ENCODE measurements around the gene ZNF569. TPM values are rescaled to one million over a fixed set of nuclear protein-coding genes. Genes with fewer than 3 reads are reported as not detected.
A peak's percentile ranks its signal among the peaks of the same experiment; 100 is the strongest.

The ZNF569 gene
- 1 to 10 TPM; 6.1 to 6.8 TPM for total RNA-seq
- long read RNA-seq, full-length matches to known transcripts: 8 of 13 reads
- long read RNA-seq, partial matches to known transcripts: 0 of 13 reads
- long read RNA-seq, other reads (novel, unspliced or antisense): 5 of 13 reads

GRCh38 chr19:37466798-37467607, at the start of gene ZNF569:
TSS of gene ZNF569 (minus strand) at chr19:37467444. CDS start at chr19:37444921, 22,523 bp downstream.
- ATAC-seq (peak; percentile 83 to 88), DNase-seq (peak; percentile 93)
- intact Hi-C loops (cut with DNase I): loop anchor here in 1 of 2 donors (5.0 kb wide), 1 partner anchor 95 kb away; the partner anchor contains the start of gene ZNF527

- intact Hi-C loops (cut with DNase I): no loop called here
Measured at GRCh38 chr19:37513397-37513796, 46.2 kb upstream of the ZNF569 start.

GRCh38 chr19:37511821-37512220, 44.6 kb upstream of the ZNF569 start:
- DNase-seq (no peak), ATAC-seq (no peak)
- intact Hi-C loops (cut with DNase I): no loop called here

More at GRCh38 chr19:37513397-37513796, 46.2 kb upstream of the ZNF569 start:
- ATAC-seq (no peak), DNase-seq (no peak)

- DNase-seq: no peak
- intact Hi-C loops (cut with DNase I): no loop called here
- ATAC-seq: no peak
Measured at GRCh38 chr19:37511186-37511585, 43.9 kb upstream of the ZNF569 start.

- DNase-seq (no peak), ATAC-seq (no peak)
- intact Hi-C loops (cut with DNase I): no loop called here
Measured at GRCh38 chr19:37507167-37507464, 39.9 kb upstream of the ZNF569 start.

- DNase-seq: peak; percentile 87
- peak; percentile 91 to 95 for ATAC-seq
- intact Hi-C loops (cut with DNase I): no loop called here
Measured at GRCh38 chr19:37506387-37507166, 39.3 kb upstream of the ZNF569 start, which contains the start of gene ZNF793. TSS of gene ZNF793 (plus strand) at chr19:37506939. CDS start at chr19:37523440, 16,501 bp downstream.

GRCh38 chr19:37505958-37506386, 38.7 kb upstream of the ZNF569 start:
- ATAC-seq (peak; percentile 13 to 25), DNase-seq (no peak)
- intact Hi-C loops (cut with DNase I): no loop called here

- DNase-seq (no peak), ATAC-seq (no peak)
- intact Hi-C loops (cut with DNase I): no loop called here
Measured at GRCh38 chr19:37492213-37492612, 25.0 kb upstream of the ZNF569 start.

GRCh38 chr19:37484406-37485168, 17.3 kb upstream of the ZNF569 start:
- intact Hi-C loops (cut with DNase I): no loop called here
- ATAC-seq (no peak), DNase-seq (no peak)

GRCh38 chr19:37472165-37472564, 4.9 kb upstream of the ZNF569 start:
- intact Hi-C loops (cut with DNase I): no loop called here
- ATAC-seq (no peak), DNase-seq (no peak)

GRCh38 chr19:37470216-37470615, 3.0 kb upstream of the ZNF569 start:
- intact Hi-C loops (cut with DNase I): no loop called here

GRCh38 chr19:37468961-37469777, 1.9 kb upstream of the ZNF569 start, which contains the start of gene ZNF570:
TSS of gene ZNF570 (plus strand) at chr19:37469356. CDS start at chr19:37470355, 999 bp downstream.
- peak; percentile 93 for DNase-seq
- intact Hi-C loops (cut with DNase I): loop anchor here in 1 of 2 donors (5.0 kb wide), 1 partner anchor 97 kb away; the partner anchor contains the start of gene ZNF527
- ATAC-seq: peak; percentile 87 to 92

More at GRCh38 chr19:37470216-37470615, 3.0 kb upstream of the ZNF569 start:
- no peak for DNase-seq
- ATAC-seq: no peak

GRCh38 chr19:37467608-37468090, 405 bp upstream of the ZNF569 start:
- DNase-seq: no peak
- intact Hi-C loops (cut with DNase I): loop anchor here in 1 of 2 donors (5.0 kb wide), 1 partner anchor 95 kb away; the partner anchor contains the start of gene ZNF527
- no peak for ATAC-seq

- ATAC-seq: no peak
- intact Hi-C loops (cut with DNase I): loop anchor here in 1 of 2 donors (5.0 kb wide), 1 partner anchor 94 kb away; the partner anchor contains the start of gene ZNF527
- DNase-seq: no peak
Measured at GRCh38 chr19:37466277-37466797, 907 bp downstream of the ZNF569 start.

- intact Hi-C loops (cut with DNase I): no loop called here
- DNase-seq: no peak
- ATAC-seq: no peak
Measured at GRCh38 chr19:37452500-37453245, 14.6 kb downstream of the ZNF569 start.

- intact Hi-C loops (cut with DNase I): no loop called here
- no peak for DNase-seq
- no peak for ATAC-seq
Measured at GRCh38 chr19:37413313-37414084, 53.7 kb downstream of the ZNF569 start.
